AG08395 (cell line): ENCODE measurements around the gene CCDC192.

ENCODE experiments used
- DNase-seq: peaks from one replicate; pipeline ENCODE4 v3.0.0; 2012; ENCODE audit warnings: mixed read lengths, low spot score

Gene CCDC192

DNA sequence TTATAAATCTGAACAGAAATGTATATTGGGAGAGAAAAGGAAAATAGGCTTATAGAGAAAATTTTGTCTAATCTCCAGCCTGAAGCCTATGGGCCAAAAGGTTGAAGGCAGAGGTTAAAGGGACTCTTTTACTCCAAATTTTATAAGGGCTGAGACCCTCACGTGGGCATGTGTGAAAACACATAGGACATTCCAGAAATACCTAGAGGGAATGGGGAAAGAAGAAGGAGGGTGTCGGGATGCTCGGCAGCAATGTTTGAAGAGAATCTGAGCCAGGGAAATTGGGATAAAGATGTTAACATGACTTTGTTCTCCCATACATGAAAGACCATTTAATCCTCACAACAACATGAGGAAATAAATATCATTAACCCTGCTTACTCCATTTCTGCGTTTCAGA lies 278.3 kb downstream of the CCDC192 start:
- DNase-seq: no peak

DNA sequence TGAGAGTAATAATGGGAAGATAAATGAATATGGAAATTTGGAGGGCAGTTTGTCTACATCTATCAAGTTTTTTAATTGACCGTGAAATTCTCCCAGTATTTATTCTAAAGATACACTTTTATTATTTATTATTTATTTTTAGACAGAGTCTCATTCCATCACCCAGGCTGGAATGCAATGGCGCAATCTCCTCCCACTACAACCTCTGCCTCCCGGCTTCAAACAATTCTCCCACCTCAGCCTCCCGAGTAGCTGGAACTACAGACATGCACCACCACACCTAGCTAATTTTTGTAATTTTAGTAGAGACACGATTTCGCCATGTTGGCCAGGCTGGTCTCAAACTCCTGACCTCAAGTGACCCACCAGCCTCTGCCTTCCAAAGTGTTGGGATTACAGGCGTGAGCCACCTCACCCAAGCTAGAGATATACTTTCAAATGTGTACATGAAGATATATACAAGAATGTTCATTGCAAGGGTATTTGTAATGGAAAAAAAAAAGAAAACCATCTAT lies 282.7 kb downstream of the CCDC192 start:
- DNase-seq: no peak

GRCh38 chr5:127987354-127988145 lies 284.4 kb downstream of the CCDC192 start:
- peak; percentile 24 for DNase-seq

DNA sequence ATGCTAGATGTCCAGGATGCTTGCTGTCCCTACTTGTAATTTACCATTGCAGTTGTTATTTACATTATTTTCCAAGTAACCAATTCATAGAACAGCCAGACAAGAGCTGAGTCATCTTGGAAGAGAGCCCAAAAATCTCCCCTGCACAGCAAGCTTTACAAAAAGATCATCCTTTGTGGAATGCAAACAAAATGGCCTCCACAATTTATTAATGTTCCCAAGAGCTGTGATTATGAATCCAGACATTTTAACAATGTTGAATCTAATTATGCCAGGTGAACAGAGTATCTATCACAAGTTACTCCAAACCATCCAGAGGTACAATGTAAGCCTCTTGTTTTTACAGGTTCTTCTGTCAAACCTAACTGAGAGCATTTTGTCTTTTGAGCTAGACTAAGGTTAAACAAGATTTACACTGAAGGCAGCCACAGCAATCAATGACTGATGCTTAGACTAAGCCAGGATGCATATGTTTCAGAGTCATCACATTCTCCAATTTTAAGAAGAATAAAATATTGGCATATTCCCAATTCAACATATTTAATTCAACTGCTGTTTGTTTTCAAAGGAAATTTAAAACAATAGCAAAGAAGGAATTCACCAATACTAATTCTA lies 285.1 kb downstream of the CCDC192 start:
- DNase-seq: peak; percentile 69
